Bronchial epithelial cell (primary cell): Measurements from ENCODE around the gene PLD1. TPM values are rescaled to one million over a fixed set of nuclear protein-coding genes. Genes with fewer than 3 reads are reported as not detected.
A peak's percentile ranks its signal among the peaks of the same experiment; 100 is the strongest.

Source experiments
- DNase-seq: peaks from one replicate; pipeline ENCODE4 v3.0.0-alpha.2; 2010; ENCODE audit warnings: low read depth
- FAIRE-seq: peaks from 2 replicates; lab custom pipeline; 2011; peaks lifted over from hg19 to GRCh38; lab: Jason Lieb, UNC
- H3K27me3 ChIP-seq: 2 replicates; pipeline ENCODE4 v1.5.1; 2011; ENCODE audit warnings: low read length; ENCODE audit not compliant: control insufficient read depth, insufficient read depth
- H3K36me3 ChIP-seq: 2 replicates; pipeline ENCODE4 v1.5.1; 2011; ENCODE audit warnings: low read length; ENCODE audit not compliant: control insufficient read depth, insufficient read depth
- H3K4me3 ChIP-seq: 2 replicates; pipeline ENCODE4 v1.5.1; 2011; ENCODE audit warnings: mild to moderate bottlenecking, low read depth, low read length, control low read depth
- total RNA-seq: library from RNA; depleted of rRNA; stranded (reverse); fragments of >200 nt; gene quantifications from 2 replicates; pipeline ENCODE4 v1.2.1, GENCODE V29; 2014
- TF ChIP-seq, protein P1 (sequence below): IDR thresholded peaks from 2 replicates; pipeline ENCODE4 v1.5.1; 2011; ENCODE audit warnings: mild to moderate bottlenecking, moderate library complexity, low read length, control low read depth, inconsistent platforms; ENCODE audit not compliant: insufficient read depth, severe bottlenecking

PLD1 gene
- total RNA-seq, 1 donor from 2014 or later = 10.5 TPM

DNA sequence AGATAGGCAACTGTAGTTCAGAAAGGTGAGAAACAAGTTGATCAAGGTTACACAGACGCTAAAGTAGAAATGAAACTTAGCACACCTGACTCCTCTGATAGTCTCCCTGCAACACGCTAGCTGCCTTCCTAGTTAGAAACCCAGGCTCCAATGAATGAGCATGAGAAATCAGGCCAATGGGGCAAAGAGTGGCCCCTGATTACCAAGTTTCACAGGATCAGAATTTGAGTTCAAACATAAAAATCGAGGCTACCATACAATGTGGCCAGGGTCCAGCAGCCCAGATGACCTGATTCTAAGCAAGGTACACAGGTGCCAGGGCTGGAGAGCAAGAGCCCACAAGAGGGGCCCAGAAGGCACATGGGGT, 7.7 kb downstream of the PLD1 start:
- FAIRE-seq (no peak), DNase-seq (no peak)
- Histone ChIP-seq H3K4me3 (no peak overlapping the region), H3K27me3 (no peaks in the 10 kb centered on the region), H3K36me3 (no peaks in the 10 kb centered on the region)
- TF ChIP-seq, protein P1, sequence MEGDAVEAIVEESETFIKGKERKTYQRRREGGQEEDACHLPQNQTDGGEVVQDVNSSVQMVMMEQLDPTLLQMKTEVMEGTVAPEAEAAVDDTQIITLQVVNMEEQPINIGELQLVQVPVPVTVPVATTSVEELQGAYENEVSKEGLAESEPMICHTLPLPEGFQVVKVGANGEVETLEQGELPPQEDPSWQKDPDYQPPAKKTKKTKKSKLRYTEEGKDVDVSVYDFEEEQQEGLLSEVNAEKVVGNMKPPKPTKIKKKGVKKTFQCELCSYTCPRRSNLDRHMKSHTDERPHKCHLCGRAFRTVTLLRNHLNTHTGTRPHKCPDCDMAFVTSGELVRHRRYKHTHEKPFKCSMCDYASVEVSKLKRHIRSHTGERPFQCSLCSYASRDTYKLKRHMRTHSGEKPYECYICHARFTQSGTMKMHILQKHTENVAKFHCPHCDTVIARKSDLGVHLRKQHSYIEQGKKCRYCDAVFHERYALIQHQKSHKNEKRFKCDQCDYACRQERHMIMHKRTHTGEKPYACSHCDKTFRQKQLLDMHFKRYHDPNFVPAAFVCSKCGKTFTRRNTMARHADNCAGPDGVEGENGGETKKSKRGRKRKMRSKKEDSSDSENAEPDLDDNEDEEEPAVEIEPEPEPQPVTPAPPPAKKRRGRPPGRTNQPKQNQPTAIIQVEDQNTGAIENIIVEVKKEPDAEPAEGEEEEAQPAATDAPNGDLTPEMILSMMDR = no peak

DNA sequence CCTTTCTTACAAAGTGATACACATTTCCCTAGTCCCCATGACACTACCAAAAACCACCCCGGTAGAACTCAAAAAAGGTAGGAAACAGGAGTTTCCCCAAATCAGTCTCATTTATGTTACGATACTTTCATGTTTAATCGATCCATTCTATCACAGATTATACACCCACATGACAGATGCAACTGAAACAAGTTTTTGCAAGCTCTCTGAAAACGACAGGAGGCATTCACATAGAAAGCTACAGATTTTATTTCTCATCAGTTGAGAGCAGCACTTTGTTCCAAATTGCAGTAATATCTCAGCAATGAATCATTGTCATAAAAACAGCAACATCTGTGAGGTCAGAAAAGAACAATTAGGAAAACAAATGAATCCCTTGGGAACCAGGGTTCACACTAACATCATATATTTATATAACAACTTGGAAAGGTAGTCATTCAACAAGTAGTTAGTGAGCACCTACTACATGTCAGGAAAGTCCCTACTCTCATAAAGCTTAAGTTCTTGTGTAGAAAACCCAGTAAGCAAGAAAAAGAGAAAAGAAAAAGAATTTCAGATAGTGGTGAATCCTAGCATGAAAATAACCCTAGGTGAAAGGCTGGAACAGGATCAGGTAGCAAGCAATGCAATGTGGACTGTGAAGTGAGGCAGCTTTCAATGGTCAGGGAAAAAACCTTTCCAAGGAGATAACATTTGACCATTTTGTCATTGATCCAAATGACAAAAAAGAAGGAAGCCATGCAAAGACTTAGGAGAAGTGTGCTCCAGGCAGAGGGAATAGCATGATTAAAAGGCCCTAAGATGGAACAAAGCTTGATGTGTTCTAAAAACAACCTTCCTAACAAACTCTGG, 8.3 kb downstream of the PLD1 start:
- peak; percentile 91 for DNase-seq
- FAIRE-seq = no peak
- Histone ChIP-seq H3K4me3 (no peak overlapping the region), H3K27me3 (no peaks in the 10 kb centered on the region), H3K36me3 (no peaks in the 10 kb centered on the region)
- TF ChIP-seq, protein P1 = no peak

DNA sequence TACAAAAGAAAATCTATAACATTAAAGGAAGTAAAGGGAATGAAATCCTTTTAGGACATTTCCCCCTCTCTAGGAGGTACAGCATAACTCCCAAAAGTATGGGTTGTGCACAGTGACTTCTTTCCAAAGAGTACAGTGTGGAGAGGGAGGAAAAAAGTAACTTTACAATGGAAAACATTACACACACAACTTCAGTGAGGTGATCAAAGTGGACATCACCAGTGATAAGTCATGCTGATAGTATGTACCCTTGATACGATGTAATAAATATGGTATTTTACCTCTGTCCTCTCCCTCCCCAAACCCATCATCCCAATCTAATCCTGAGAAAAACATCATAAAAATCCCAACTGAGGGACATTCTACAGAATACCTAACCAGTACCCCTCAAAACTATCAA, 10.8 kb downstream of the PLD1 start:
- no peaks in the 10 kb centered on the region for H3K36me3 ChIP-seq
- no peak for DNase-seq
- no peak for FAIRE-seq

DNA sequence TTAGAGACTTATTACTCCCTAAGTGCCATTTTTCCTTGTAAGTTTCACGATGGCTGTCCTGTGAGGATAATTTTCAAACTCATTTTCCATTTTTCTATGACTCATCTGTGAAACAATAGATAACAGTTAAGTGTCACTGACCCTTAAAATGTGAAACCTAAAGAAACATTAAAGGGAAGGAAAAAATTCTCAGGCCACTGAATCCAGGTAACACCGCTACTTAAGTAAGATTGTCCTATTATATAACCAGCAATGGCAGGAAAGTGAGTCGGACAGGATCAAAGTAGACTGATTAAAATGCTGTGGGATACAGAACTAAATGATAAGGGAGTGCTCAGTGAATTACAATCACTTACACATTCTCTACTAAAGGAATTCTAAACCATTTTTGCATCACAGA, 12.4 kb downstream of the PLD1 start:
- FAIRE-seq (no peak), DNase-seq (no peak)
- Histone ChIP-seq H3K27me3 (no peaks in the 10 kb centered on the region), H3K36me3 (no peaks in the 10 kb centered on the region), H3K4me3 (no peak overlapping the region)
- TF ChIP-seq, protein P1 = no peak

More for the DNA sequence above, 10.8 kb downstream of the PLD1 start:
- Histone ChIP-seq H3K27me3 (no peaks in the 10 kb centered on the region), H3K4me3 (no peak overlapping the region)
- TF ChIP-seq, protein P1 = no peak

DNA sequence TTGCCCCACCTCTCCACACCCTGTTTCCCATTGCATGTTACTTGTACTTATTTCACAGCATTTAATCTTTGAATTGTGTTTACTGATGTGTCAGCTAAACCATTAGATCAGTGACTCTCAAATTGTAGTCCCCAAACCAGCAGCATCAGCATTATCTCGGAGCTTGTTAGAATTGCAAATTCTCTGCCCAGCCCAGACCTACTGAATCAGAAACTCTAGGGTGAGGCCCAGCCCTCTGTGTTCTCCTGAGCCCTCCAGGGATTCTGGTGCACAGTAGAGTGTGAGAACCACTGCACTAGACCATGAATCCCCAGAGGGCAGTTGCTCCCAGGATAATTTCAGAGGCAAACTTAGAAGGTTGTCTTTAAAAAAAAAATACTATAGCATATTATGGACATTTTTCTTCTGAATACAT, 13.0 kb downstream of the PLD1 start:
- H3K27me3 ChIP-seq = no peaks in the 10 kb centered on the region
- no peaks in the 10 kb centered on the region for H3K36me3 ChIP-seq
- no peak overlapping the region for H3K4me3 ChIP-seq
- TF ChIP-seq, protein P1 = no peak
- DNase-seq (peak; percentile 65), FAIRE-seq (no peak)
